HepG2 (cell line): Measurements from ENCODE around the gene FAM89B. TPM values are rescaled to one million over a fixed set of nuclear protein-coding genes. Genes with fewer than 3 reads are reported as not detected.

Experiments
- ATAC-seq: fragments of 200-7000 bp; cut with Tn5 transposase; 3 replicates; pipeline ENCODE4 v1.9.1; 2020; ENCODE audit warnings: mild to moderate bottlenecking, moderate library complexity
- BruUV-seq: library from RNA; stranded (reverse); fragments of 400-500 nt; replicated peaks from 2 replicates; lab custom pipeline; 2021; lab: Mats Ljungman, UMichigan
- CTCF ChIA-PET: fragments of 300-600 bp; formaldehyde crosslinking; extraction: SDS; loops from one replicate; lab custom pipeline; 2021; ENCODE audit warnings: low total read pairs, inconsistent platforms, low intra/inter-chr PET ratio; lab: Yijun Ruan, JAX
- POLR2A ChIA-PET: fragments of 350-600 bp; sonication (Branson Sonifier 250); formaldehyde crosslinking; loops from one replicate; lab custom pipeline; 2020; ENCODE audit warnings: antibody characterized with exemption, inconsistent platforms; lab: Yijun Ruan, JAX
- DNase-seq: peaks from one replicate; pipeline ENCODE4 v3.0.0-alpha.2; 2015; ENCODE audit warnings: low spot score
- FAIRE-seq: peaks from 3 replicates; lab custom pipeline; 2011; peaks lifted over from hg19 to GRCh38; lab: Jason Lieb, UNC
- H2AFZ ChIP-seq: one replicate; pipeline ENCODE4 v1.6.1; 2011; ENCODE audit warnings: low read length, inconsistent platforms
- H3K27ac ChIP-seq: fragments of 300-600 bp; 3 replicates; pipeline ENCODE4 v1.8.0; 2011; ENCODE audit warnings: mixed run types, mild to moderate bottlenecking, mixed read lengths, low read length, inconsistent platforms; ENCODE audit not compliant: insufficient read depth; ENCODE audit errors: extremely low read length
- H3K27me3 ChIP-seq, 2 experiments: fragments of 200-600 bp in 1 of 2; 2 replicates in 1 of 2; 3 replicates in 1 of 2; pipeline versions ENCODE4 v1.6.0 to v1.8.0; 2011; ENCODE audit warnings: low read length in 2 of 2, mild to moderate bottlenecking in 2 of 2, moderate library complexity in 2 of 2, inconsistent platforms in 1 of 2; ENCODE audit not compliant: insufficient read depth in 2 of 2, control insufficient read depth in 1 of 2
- H3K36me3 ChIP-seq, 2 experiments: fragments of 200-600 bp in 1 of 2; replicated peaks in 1 of 2; 2 replicates in 1 of 2; 3 replicates in 1 of 2; pipeline versions ENCODE4 v1.5.1 to v1.8.0; 2011; ENCODE audit warnings: low read length in 2 of 2, inconsistent platforms in 1 of 2; ENCODE audit not compliant: insufficient read depth in 2 of 2, control insufficient read depth in 1 of 2
- H3K4me1 ChIP-seq: 2 replicates; pipeline ENCODE4 v1.5.1; 2012; ENCODE audit warnings: low read length, inconsistent platforms; ENCODE audit not compliant: insufficient read depth
- H3K4me2 ChIP-seq: 2 replicates; pipeline ENCODE4 v1.6.0; 2011; ENCODE audit warnings: low read depth, low read length, inconsistent platforms
- H3K4me3 ChIP-seq, 3 experiments: fragments of 200-600 bp in 1 of 3; sonication (generic), shearing (Covaris generic) in 1 of 3; replicated peaks in 1 of 3; 2 replicates each; pipeline ENCODE4 v1.5.1; 2011 to 2016; ENCODE audit warnings: low read length in 3 of 3, inconsistent platforms in 2 of 3, low read depth in 2 of 3, mild to moderate bottlenecking in 2 of 3, control low read depth in 1 of 3, mixed read lengths in 1 of 3; ENCODE audit not compliant: insufficient read depth in 1 of 3
- H3K79me2 ChIP-seq: one replicate; pipeline ENCODE4 v1.6.1; 2011; ENCODE audit warnings: low read length, inconsistent platforms; ENCODE audit not compliant: insufficient read depth
- H3K9ac ChIP-seq: 2 replicates; pipeline ENCODE4 v1.6.0; 2011; ENCODE audit warnings: mild to moderate bottlenecking, low read depth, low read length, inconsistent platforms; ENCODE audit not compliant: insufficient read depth
- H3K9me3 ChIP-seq: 2 replicates; pipeline ENCODE4 v1.5.1; 2012; ENCODE audit warnings: mild to moderate bottlenecking, low read length
- H4K20me1 ChIP-seq: 2 replicates; pipeline ENCODE4 v1.6.0; 2011; ENCODE audit warnings: inconsistent platforms, mild to moderate bottlenecking, low read length, moderate library complexity; ENCODE audit not compliant: insufficient read depth
- CBX1 ChIP-seq: IDR thresholded peaks from one replicate; pipeline ENCODE4 v1.6.1; 2016; ENCODE audit warnings: antibody characterized with exemption, low read depth
- HOXA3 ChIP-seq: sonication (generic); formaldehyde crosslinking; IDR thresholded peaks from 2 replicates; pipeline ENCODE4 v1.5.0; 2020; ENCODE audit warnings: missing genetic modification reagents
- MBNL3 ChIP-seq: fragments of 250-450 bp; sonication (Bioruptor Pico); conservative IDR thresholded peaks from 2 replicates; pipeline ENCODE4 v1.8.0; 2022; ENCODE audit warnings: mild to moderate bottlenecking, inconsistent platforms
- MIER2 ChIP-seq: IDR thresholded peaks from 2 replicates; pipeline ENCODE4 v1.6.1; 2016; ENCODE audit warnings: missing biosample characterization, missing genetic modification reagents
- MTA3 ChIP-seq: sonication (generic); formaldehyde crosslinking; IDR thresholded peaks from 2 replicates; pipeline ENCODE4 v1.4.0; 2020; ENCODE audit warnings: missing genetic modification reagents
- MYC ChIP-seq: sonication (generic); formaldehyde crosslinking; IDR thresholded peaks from 2 replicates; pipeline ENCODE4 v1.9.0; 2021; ENCODE audit warnings: missing genetic modification reagents, borderline replicate concordance
- PAWR ChIP-seq: sonication (generic); formaldehyde crosslinking; IDR thresholded peaks from 2 replicates; pipeline ENCODE4 v1.4.0; 2020; ENCODE audit warnings: missing genetic modification reagents, mild to moderate bottlenecking, borderline replicate concordance
- POLR2A ChIP-seq, 2 experiments: IDR thresholded peaks; 2 replicates each; pipeline ENCODE4 v1.6.1; 2011; ENCODE audit warnings: low read depth in 2 of 2, low read length in 2 of 2, mild to moderate bottlenecking in 1 of 2, moderate library complexity in 1 of 2; ENCODE audit not compliant: insufficient read depth in 1 of 2
- POLR2AphosphoS5 ChIP-seq: IDR thresholded peaks from 2 replicates; pipeline ENCODE4 v1.6.1; 2012; ENCODE audit warnings: low read depth, low read length
- SP2 ChIP-seq: sonication (generic); formaldehyde crosslinking; IDR thresholded peaks from 2 replicates; pipeline ENCODE4 v1.5.1; 2020; ENCODE audit warnings: mild to moderate bottlenecking, missing genetic modification reagents
- SRSF1 ChIP-seq: fragments of 200-400 bp; formaldehyde crosslinking; optimal IDR thresholded peaks from 2 replicates; pipeline ENCODE3; 2017; ENCODE audit warnings: mild to moderate bottlenecking, low read depth, low read length, moderate library complexity
- TAF15 ChIP-seq: fragments of 200-400 bp; formaldehyde crosslinking; IDR thresholded peaks from one replicate; pipeline ENCODE4 v1.6.1; 2018; ENCODE audit warnings: mild to moderate bottlenecking, low read depth, low read length; ENCODE audit not compliant: poor library complexity, severe bottlenecking
- ZNF207 ChIP-seq: fragments of 450-650 bp; IDR thresholded peaks from 2 replicates; pipeline ENCODE4 v1.6.1; 2016; ENCODE audit warnings: antibody characterized with exemption, borderline replicate concordance
- ZNF558 ChIP-seq: sonication (generic); formaldehyde crosslinking; IDR thresholded peaks from 2 replicates; pipeline ENCODE4 v1.9.0; 2022; ENCODE audit warnings: mild to moderate bottlenecking, missing genetic modification reagents, borderline replicate concordance
- WGBS: methylation state at CpG from one replicate; pipeline ENCODE4 v1.1.6; 2017; ENCODE audit warnings: low lambda C conversion rate; 5-methylcytosine and 5-hydroxymethylcytosine counted together
- in situ Hi-C: cut with HindIII; loops from 2 replicates; pipeline ENCODE4 v1.10.0; 2017; ENCODE audit warnings: low pct_unique_long_range_greater_than_20kb; ENCODE audit not compliant: extremely low pct_ligation_motif_present
- intact Hi-C: fragments of 100-400 bp; cut with micrococcal nuclease; formaldehyde crosslinking; loops from one replicate; pipeline ENCODE4 v1.10.0; 2022; ENCODE audit not compliant: unreplicated experiment
- polyA plus RNA-seq, 8 experiments: library from polyadenylated mRNA; depleted of rRNA in 3 of 8; stranded (reverse) in 7 of 8; unstranded in 1 of 8; fragments of >200 nt; fragmentation: Illumina TruSeq in 4 of 8; extraction: Trizol in 4 of 8; gene quantifications; 2 replicates each; pipeline versions ENCODE4 v1.2.1 to v1.2.3, GENCODE V29; 2011 to 2016; ENCODE audit warnings: low read depth in 4 of 8, missing spikeins in 1 of 8, mixed read lengths in 1 of 8; ENCODE audit not compliant: insufficient read depth in 1 of 8
- total RNA-seq, 5 experiments: library from RNA; depleted of rRNA; stranded (reverse); fragments of >200 nt; fragmentation: Illumina TruSeq; extraction: Trizol; gene quantifications; 2 replicates each; pipeline ENCODE4 v1.2.3, GENCODE V29; 2016; ENCODE audit warnings: low read depth in 1 of 5
- TF ChIP-seq, protein P1 (sequence below): sonication (generic); formaldehyde crosslinking; IDR thresholded peaks from 2 replicates; pipeline ENCODE4 v1.8.0; 2022; ENCODE audit warnings: mild to moderate bottlenecking, missing genetic modification reagents, moderate library complexity
- TF ChIP-seq, protein P2 (sequence below), 2 experiments: sonication (generic) in 1 of 2; formaldehyde crosslinking in 1 of 2; IDR thresholded peaks; 2 replicates each; pipeline versions ENCODE4 v1.5.1 to v1.6.1; 2011 to 2020; ENCODE audit warnings: borderline replicate concordance in 1 of 2, low read depth in 1 of 2, low read length in 1 of 2, mild to moderate bottlenecking in 1 of 2, missing genetic modification reagents in 1 of 2, moderate library complexity in 1 of 2

The FAM89B gene
- total and polyA plus RNA-seq, 2 of the 13 experiments (the other 11 are each of a cell fraction or from before 2014, with no cell fraction given) = 5.7 to 8.0 TPM

DNA sequence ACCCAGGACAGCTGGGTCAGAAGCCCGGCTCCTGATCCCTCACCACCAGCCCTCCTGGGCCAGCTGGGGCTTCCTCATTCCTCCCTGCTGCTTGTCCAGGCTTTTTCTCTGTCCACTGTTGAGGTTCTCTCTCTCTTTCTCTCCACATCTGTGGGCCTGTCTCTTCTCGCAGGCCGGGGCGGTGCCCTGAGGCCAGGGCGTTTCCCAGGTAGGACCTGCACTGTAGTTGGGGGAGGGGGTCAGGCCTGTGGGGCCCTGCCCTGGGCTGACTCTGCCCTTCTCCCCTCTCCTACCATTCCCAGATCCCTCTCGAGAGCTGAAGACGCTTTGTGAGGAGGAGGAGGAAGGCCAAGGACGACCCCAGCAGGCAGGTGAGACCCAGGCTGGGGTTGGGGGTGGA lies 8.4 kb downstream of the FAM89B start:
- Histone ChIP-seq H2AFZ (no peak overlapping the region), H3K4me1 (peaks cover 42% of the 10 kb centered on the region), H3K4me3 (no peak overlapping the region), H3K79me2 (peaks cover 1% of the 10 kb centered on the region), H3K27ac (no peak overlapping the region), H4K20me1 (no peaks in the 10 kb centered on the region), H3K27me3 (no peaks in the 10 kb centered on the region), H3K36me3 (0 out of 5 replicates have a peak, but pooled peaks cover 0 to 4% of the 10 kb centered on the region in 2 experiments), H3K4me2 (no peak overlapping the region), H3K9me3 (no peaks in the 10 kb centered on the region), H3K9ac (no peak overlapping the region)
- ChIA-PET CTCF (no interaction called here), POLR2A (interaction anchor here (0.6 kb wide), 1 partner anchor 24 kb away, joined by 3 read pairs; no protein-coding TSS in a partner anchor)
- WGBS = 100% methylated on average over 7 of the region's 8 CpGs
- ATAC-seq (no peak), FAIRE-seq (no peak), DNase-seq (no peak)
- intact Hi-C loops = no loop called here
- in situ Hi-C loops = no loop called here
- no TSS peak for BruUV-seq
- TF ChIP-seq POLR2AphosphoS5 = no peak

DNA sequence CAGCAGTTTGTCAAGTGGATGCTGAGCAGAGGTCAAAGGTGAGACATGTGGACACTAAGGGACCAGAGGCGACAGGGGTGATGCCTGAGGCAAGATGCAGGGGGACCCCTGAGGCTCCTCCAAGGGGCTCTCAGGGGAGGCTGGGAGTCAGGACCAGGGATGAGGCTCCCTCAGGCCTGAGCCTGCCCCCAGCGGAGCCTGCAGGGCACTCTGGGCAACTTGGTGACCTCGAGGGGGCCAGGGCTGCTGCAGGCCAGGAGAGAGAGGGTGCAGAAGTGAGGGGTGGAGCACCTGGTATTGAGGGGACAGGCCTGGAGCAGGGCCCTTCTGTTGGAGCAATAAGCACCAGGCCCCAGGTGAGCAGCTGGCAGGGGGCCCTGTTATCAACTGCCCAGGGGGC lies 9.6 kb downstream of the FAM89B start:
- H2AFZ ChIP-seq = no peak overlapping the region
- no peak overlapping the region for H3K4me3 ChIP-seq
- WGBS = 84% methylated on average over 3 of the region's 3 CpGs
- FAIRE-seq = no peak
- H3K9ac ChIP-seq = no peak overlapping the region
- no peak overlapping the region for H3K4me2 ChIP-seq
- no TSS peak for BruUV-seq
- no peak for DNase-seq
- peaks cover 35% of the 10 kb centered on the region for H3K4me1 ChIP-seq
- peaks cover 1% of the 10 kb centered on the region for H3K79me2 ChIP-seq
- H3K27me3 ChIP-seq = no peaks in the 10 kb centered on the region
- 0 out of 5 replicates have a peak, but pooled peaks cover 0 to 4% of the 10 kb centered on the region in 2 experiments for H3K36me3 ChIP-seq
- no peak overlapping the region for H3K27ac ChIP-seq
- CTCF ChIA-PET = no interaction called here
- no peaks in the 10 kb centered on the region for H3K9me3 ChIP-seq
- H4K20me1 ChIP-seq = no peaks in the 10 kb centered on the region
- ATAC-seq = no peak
- in situ Hi-C loops = no loop called here
- POLR2A ChIA-PET = interaction anchor here (1.8 kb wide), 1 partner anchor 11 kb away, joined by 5 read pairs; the partner anchor contains the start of gene ZNRD2
- intact Hi-C loops = no loop called here
- TF ChIP-seq MIER2 (CRISPR knock-in tag) (no peak), MYC (no peak), SRSF1 (no peak), ZNF558 (CRISPR knock-in tag) (no peak), MBNL3 (no peak), SP2 (CRISPR knock-in tag) (no peak), TAF15 (no peak), ZNF207 (no peak), MTA3 (CRISPR knock-in tag) (no peak), POLR2A (IDR thresholded peaks at IDR 0.05; ENCODE audit: insufficient read depth in 1 of 2, low read depth in 2 of 2, low read length in 2 of 2) (no peak), PAWR (CRISPR knock-in tag) (no peak), CBX1 (no peak), HOXA3 (CRISPR knock-in tag) (no peak)
- TF ChIP-seq, protein P1, sequence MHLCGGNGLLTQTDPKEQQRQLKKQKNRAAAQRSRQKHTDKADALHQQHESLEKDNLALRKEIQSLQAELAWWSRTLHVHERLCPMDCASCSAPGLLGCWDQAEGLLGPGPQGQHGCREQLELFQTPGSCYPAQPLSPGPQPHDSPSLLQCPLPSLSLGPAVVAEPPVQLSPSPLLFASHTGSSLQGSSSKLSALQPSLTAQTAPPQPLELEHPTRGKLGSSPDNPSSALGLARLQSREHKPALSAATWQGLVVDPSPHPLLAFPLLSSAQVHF (CRISPR knock-in tag) = no peak
- TF ChIP-seq, protein P2, sequence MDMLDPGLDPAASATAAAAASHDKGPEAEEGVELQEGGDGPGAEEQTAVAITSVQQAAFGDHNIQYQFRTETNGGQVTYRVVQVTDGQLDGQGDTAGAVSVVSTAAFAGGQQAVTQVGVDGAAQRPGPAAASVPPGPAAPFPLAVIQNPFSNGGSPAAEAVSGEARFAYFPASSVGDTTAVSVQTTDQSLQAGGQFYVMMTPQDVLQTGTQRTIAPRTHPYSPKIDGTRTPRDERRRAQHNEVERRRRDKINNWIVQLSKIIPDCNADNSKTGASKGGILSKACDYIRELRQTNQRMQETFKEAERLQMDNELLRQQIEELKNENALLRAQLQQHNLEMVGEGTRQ (IDR thresholded peaks at IDR 0.05; ENCODE audit: low read depth, low read length) = no peak
- TF ChIP-seq, protein P2 (CRISPR knock-in tag; IDR thresholded peaks at IDR 0.05; ENCODE audit: borderline replicate concordance) = no peak
